OCI-LY7 (cell line): ENCODE results near the gene POU6F2. TPM values are rescaled to one million over a fixed set of nuclear protein-coding genes. Genes with fewer than 3 reads are reported as not detected.

Experiments used
- BruUV-seq: library from RNA; stranded (reverse); fragments of 400-500 nt; replicated peaks from 2 replicates; lab custom pipeline; 2021; lab: Mats Ljungman, UMichigan
- CTCF ChIA-PET: fragments of 300-600 bp; sonication (Branson Sonifier 250); formaldehyde crosslinking; loops from one replicate; lab custom pipeline; 2022; ENCODE audit warnings: antibody characterized with exemption; ENCODE audit not compliant: unreplicated experiment; lab: Charles Lee
- POLR2A ChIA-PET: fragments of 300-600 bp; sonication (Branson Sonifier 250); formaldehyde crosslinking; loops from one replicate; lab custom pipeline; 2022; ENCODE audit warnings: antibody characterized with exemption; lab: Charles Lee
- DNase-seq: peaks from one replicate; pipeline ENCODE4 v3.0.0-alpha.2; 2015; ENCODE audit warnings: low spot score
- H2AFZ ChIP-seq: fragments of 200-600 bp; sonication (generic), shearing (Covaris generic); 2 replicates; pipeline ENCODE4 v1.6.1; 2014; ENCODE audit warnings: mild to moderate bottlenecking, antibody characterized with exemption, low read length, moderate library complexity
- H3K27ac ChIP-seq: fragments of 200-600 bp; sonication (generic); 2 replicates; pipeline ENCODE4 v1.5.1; 2014; ENCODE audit warnings: mixed run types, low read depth, mild to moderate bottlenecking, moderate library complexity, low read length, inconsistent platforms; ENCODE audit not compliant: poor library complexity, severe bottlenecking
- H3K36me3 ChIP-seq: fragments of 200-600 bp; sonication (generic); 2 replicates; pipeline ENCODE4 v1.6.1; 2014; ENCODE audit warnings: mild to moderate bottlenecking, antibody characterized with exemption, low read length, moderate library complexity, mixed read lengths; ENCODE audit not compliant: insufficient read depth
- H3K4me1 ChIP-seq: fragments of 200-600 bp; sonication (generic); 2 replicates; pipeline ENCODE4 v1.5.1; 2014; ENCODE audit warnings: mild to moderate bottlenecking, low read length; ENCODE audit not compliant: insufficient read depth, poor library complexity, severe bottlenecking
- H3K4me2 ChIP-seq: fragments of 200-600 bp; sonication (generic); 2 replicates; pipeline ENCODE4 v1.6.1; 2014; ENCODE audit warnings: mild to moderate bottlenecking, low read length
- H3K4me3 ChIP-seq: fragments of 200-600 bp; sonication (generic); 2 replicates; pipeline ENCODE4 v1.5.1; 2014; ENCODE audit warnings: mild to moderate bottlenecking, low read depth, low read length; ENCODE audit not compliant: poor library complexity, severe bottlenecking
- H3K79me2 ChIP-seq: fragments of 200-600 bp; sonication (generic); 2 replicates; pipeline ENCODE4 v1.6.1; 2016; ENCODE audit warnings: low read depth, mild to moderate bottlenecking, low read length, moderate library complexity, mixed read lengths; ENCODE audit not compliant: insufficient read depth
- H3K9me2 ChIP-seq: fragments of 200-600 bp; sonication (generic); 2 replicates; pipeline ENCODE4 v1.6.1; 2016; ENCODE audit warnings: mild to moderate bottlenecking, low read length, mixed read lengths; ENCODE audit not compliant: insufficient read depth
- H3K9me3 ChIP-seq: fragments of 200-600 bp; sonication (generic); 2 replicates; pipeline ENCODE4 v1.6.1; 2014; ENCODE audit warnings: mild to moderate bottlenecking, mixed run types, low read length, mixed read lengths
- H4K20me1 ChIP-seq: fragments of 200-600 bp; sonication (generic); 2 replicates; pipeline ENCODE4 v1.6.1; 2014; ENCODE audit warnings: mild to moderate bottlenecking, antibody characterized with exemption, low read length, moderate library complexity, mixed read lengths; ENCODE audit not compliant: insufficient read depth
- EZH2phosphoT487 ChIP-seq: fragments of 200-600 bp; sonication (generic); IDR thresholded peaks from 2 replicates; pipeline ENCODE4 v1.6.1; 2018; ENCODE audit warnings: low read depth, borderline replicate concordance, mild to moderate bottlenecking, mixed run types, antibody characterized with exemption, low read length, moderate library complexity, mixed read lengths
- intact Hi-C: fragments of 100-400 bp; cut with micrococcal nuclease; formaldehyde crosslinking; loops from one replicate; pipeline ENCODE4 v1.10.0; 2022; ENCODE audit not compliant: unreplicated experiment
- total RNA-seq, 2 experiments: library from RNA; depleted of rRNA in 1 of 2; stranded (reverse); fragments of >200 nt in 1 of 2; shearing (Covaris generic) in 1 of 2; gene quantifications; 2 replicates each; pipeline ENCODE4 v1.2.3, GENCODE V29; 2014 to 2022
- TF ChIP-seq, protein P1 (sequence below): fragments of 200-600 bp; sonication (generic); conservative IDR thresholded peaks from 2 replicates; pipeline ENCODE4 v1.5.1; 2014; ENCODE audit warnings: mild to moderate bottlenecking, antibody characterized with exemption, low read length, moderate library complexity, mixed read lengths

Gene POU6F2
- total RNA-seq, 2 experiments from 2014 or later: 0.40 TPM; not detected in 1

DNA sequence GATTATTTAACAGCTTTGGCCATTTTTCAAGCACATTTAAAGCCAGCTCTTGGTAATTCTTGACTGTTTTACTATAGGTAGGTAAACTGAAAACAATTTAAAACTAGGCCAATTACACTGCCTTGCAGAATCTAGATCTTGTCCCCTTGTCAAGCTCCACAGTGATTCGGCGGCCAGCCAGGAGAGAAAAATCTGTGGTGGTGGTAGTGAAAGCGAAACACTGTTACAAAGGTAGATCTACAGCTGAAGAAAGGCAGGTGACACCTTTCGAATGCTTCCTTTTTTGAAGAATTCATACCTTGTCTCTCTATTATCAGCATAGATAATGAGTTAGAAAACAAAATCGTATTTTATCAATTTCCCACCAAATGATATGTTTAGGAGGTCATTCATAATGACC, 218.3 kb downstream of the POU6F2 start:
- BruUV-seq: no TSS peak
- POLR2A ChIA-PET: no interaction called here
- Histone ChIP-seq H3K79me2 (no peaks in the 10 kb centered on the region), H3K9me2 (no peaks in the 10 kb centered on the region), H3K4me1 (no peaks in the 10 kb centered on the region), H3K4me2 (no peak overlapping the region), H3K9me3 (no peaks in the 10 kb centered on the region), H3K36me3 (no peaks in the 10 kb centered on the region), H2AFZ (no peak overlapping the region), H3K4me3 (no peak overlapping the region), H4K20me1 (no peaks in the 10 kb centered on the region), H3K27ac (no peak overlapping the region)
- TF ChIP-seq, protein P1, sequence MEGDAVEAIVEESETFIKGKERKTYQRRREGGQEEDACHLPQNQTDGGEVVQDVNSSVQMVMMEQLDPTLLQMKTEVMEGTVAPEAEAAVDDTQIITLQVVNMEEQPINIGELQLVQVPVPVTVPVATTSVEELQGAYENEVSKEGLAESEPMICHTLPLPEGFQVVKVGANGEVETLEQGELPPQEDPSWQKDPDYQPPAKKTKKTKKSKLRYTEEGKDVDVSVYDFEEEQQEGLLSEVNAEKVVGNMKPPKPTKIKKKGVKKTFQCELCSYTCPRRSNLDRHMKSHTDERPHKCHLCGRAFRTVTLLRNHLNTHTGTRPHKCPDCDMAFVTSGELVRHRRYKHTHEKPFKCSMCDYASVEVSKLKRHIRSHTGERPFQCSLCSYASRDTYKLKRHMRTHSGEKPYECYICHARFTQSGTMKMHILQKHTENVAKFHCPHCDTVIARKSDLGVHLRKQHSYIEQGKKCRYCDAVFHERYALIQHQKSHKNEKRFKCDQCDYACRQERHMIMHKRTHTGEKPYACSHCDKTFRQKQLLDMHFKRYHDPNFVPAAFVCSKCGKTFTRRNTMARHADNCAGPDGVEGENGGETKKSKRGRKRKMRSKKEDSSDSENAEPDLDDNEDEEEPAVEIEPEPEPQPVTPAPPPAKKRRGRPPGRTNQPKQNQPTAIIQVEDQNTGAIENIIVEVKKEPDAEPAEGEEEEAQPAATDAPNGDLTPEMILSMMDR: no peak
- TF ChIP-seq EZH2phosphoT487: no peak
- intact Hi-C loops: no loop called here
- no peak for DNase-seq
- CTCF ChIA-PET: no interaction called here

DNA sequence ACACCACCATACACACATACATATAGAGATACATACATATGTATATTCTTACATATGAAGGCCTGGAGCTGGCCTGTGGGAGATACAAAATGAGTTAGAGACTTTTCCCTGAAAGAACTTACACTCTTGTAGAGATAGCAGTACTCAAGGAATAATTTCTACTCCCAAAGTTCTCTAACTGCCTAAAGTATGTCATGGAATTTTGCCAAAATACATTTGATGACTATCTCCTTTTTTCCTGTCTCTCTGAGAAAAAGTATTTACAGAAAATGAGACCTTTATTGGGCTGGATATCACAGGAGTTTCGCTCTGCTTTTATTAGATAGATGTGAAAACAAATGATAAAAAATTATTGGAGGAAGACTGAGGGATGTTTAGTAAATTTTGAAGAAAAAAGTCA, 220.1 kb downstream of the POU6F2 start:
- H3K27ac ChIP-seq: no peak overlapping the region
- no peaks in the 10 kb centered on the region for H3K9me3 ChIP-seq
- CTCF ChIA-PET: no interaction called here
- H4K20me1 ChIP-seq: no peaks in the 10 kb centered on the region
- no peaks in the 10 kb centered on the region for H3K79me2 ChIP-seq
- no peak overlapping the region for H2AFZ ChIP-seq
- H3K4me2 ChIP-seq: no peak overlapping the region
- H3K4me1 ChIP-seq: no peaks in the 10 kb centered on the region
- no peak overlapping the region for H3K4me3 ChIP-seq
- H3K9me2 ChIP-seq: no peaks in the 10 kb centered on the region
- TF ChIP-seq, protein P1: no peak
- TF ChIP-seq EZH2phosphoT487: no peak
- BruUV-seq: no TSS peak
- intact Hi-C loops: no loop called here
- POLR2A ChIA-PET: no interaction called here
- no peaks in the 10 kb centered on the region for H3K36me3 ChIP-seq
- no peak for DNase-seq

DNA sequence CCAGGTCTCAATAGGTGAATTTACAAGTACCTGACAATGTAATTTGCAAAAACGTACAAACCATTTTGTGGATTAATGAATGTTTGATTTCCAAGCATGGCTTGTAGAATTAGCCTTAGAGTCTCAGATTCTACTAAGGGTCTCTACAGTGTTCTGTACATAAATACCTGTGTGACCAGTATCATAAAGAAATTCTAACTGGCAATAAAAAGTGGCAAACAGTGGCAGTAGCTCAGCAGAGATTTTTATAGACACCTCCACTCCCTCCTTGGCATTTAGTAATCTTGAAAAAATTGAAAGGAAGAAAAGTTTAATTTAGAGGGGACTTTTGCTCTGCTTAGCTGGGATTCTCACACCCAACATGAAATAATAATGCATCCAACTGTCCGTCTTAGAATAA, 220.8 kb downstream of the POU6F2 start:
- Histone ChIP-seq H3K4me1 (no peaks in the 10 kb centered on the region), H3K9me2 (no peaks in the 10 kb centered on the region), H3K4me3 (no peak overlapping the region), H3K4me2 (no peak overlapping the region), H4K20me1 (no peaks in the 10 kb centered on the region), H3K79me2 (no peaks in the 10 kb centered on the region), H2AFZ (no peak overlapping the region), H3K27ac (no peak overlapping the region), H3K9me3 (no peaks in the 10 kb centered on the region), H3K36me3 (no peaks in the 10 kb centered on the region)
- DNase-seq: no peak
- TF ChIP-seq, protein P1: no peak
- TF ChIP-seq EZH2phosphoT487: no peak
- BruUV-seq: no TSS peak
- intact Hi-C loops: no loop called here
- CTCF ChIA-PET: no interaction called here
- POLR2A ChIA-PET: no interaction called here
